Esophagus squamous epithelium (tissue), 4 donors: Measurements from ENCODE around the gene ZNF860.

Source experiments
- CTCF ChIP-seq, 6 experiments: fragments of 450-650 bp in 4 of 6; fragments of 200-600 bp in 2 of 6; sonication (generic) in 2 of 6; IDR thresholded peaks; one replicate each; pipeline ENCODE4 v1.5.1; 2016 to 2019; ENCODE audit warnings: antibody characterized with exemption in 6 of 6, mild to moderate bottlenecking in 4 of 6, moderate library complexity in 4 of 6
- POLR2A ChIP-seq, 4 donors: fragments of 450-650 bp; IDR thresholded peaks; one replicate each; pipeline ENCODE4 v1.6.1; 2017; ENCODE audit warnings: antibody characterized with exemption in 4 of 4, mild to moderate bottlenecking in 4 of 4, moderate library complexity in 3 of 4

GRCh38 chr3:31953636-31954035, 27.9 kb upstream of the ZNF860 start:
- TF ChIP-seq CTCF (IDR thresholded peaks at IDR 0.05) (no peak), POLR2A (IDR thresholded peaks at IDR 0.05) (no peak)
